HG02870 (cell line): ENCODE data around the gene CCNQ.
"Not testable (repeated sequence)": the region's sequence is repeated elsewhere in the genome, so short reads cannot be mapped to it uniquely, and the experiment has no call there.

Source experiments
- ATAC-seq: cut with Tn5 transposase; IDR thresholded peaks from one replicate; pipeline ENCODE4 v1.9.1; 2021; ENCODE audit warnings: mild to moderate bottlenecking, moderate library complexity; ENCODE audit not compliant: unreplicated experiment

Gene CCNQ

GRCh38 chrX:153623310-153624029, 24.5 kb upstream of the CCNQ start:
- ATAC-seq = no peak

DNA sequence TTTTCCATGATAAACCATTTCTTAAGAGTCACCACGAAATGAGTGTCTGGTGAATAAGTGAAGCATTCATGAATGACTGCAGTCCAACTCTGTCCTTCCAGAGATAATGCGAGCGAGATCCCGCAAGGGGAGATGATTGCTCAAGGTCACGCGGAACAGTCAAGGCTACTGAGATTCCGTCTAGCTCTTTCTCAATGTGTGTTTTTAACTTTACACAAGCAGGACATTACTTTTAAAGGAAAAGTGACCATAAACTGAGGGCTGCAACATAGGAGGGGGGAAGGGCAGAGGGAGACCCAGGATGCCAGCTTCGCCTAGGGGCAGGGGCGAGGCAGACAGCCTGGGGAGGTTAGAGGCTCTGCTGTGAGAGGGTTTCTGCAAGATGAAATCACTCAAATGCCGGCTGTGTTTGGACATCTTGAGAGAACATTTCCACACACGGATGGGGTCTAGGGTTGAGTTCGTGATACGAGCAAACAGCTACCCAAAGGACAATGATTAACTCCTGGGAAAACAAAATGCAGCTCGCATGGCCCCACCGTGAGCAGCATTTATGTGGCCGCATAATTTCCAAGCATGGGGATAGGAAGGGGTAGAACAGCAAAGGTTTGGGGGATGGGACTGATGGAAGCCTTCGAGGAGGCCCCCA, 23.8 kb upstream of the CCNQ start:
- ATAC-seq = no peak

- ATAC-seq = no peak
Measured at GRCh38 chrX:153621949-153622598, 23.1 kb upstream of the CCNQ start.

DNA sequence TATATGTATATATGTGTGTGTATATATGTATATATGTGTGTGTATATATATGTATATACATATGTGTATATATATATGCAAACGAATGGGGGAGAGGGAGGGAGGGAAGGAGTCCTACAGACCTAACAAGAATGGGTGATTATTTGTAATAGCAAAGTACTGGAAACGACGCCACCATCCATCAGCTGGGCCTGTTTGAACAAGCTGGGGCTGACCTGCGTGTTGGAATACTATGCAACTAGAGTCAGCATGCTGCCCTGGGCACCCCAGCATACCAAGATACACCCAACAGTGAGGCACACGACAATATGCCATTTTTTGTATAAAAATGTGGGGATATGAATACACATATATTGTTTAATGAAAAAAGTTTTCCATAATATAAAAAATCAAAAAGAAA, 21.6 kb upstream of the CCNQ start:
- ATAC-seq = no peak

GRCh38 chrX:153614818-153615217, 15.9 kb upstream of the CCNQ start:
- no peak for ATAC-seq

DNA sequence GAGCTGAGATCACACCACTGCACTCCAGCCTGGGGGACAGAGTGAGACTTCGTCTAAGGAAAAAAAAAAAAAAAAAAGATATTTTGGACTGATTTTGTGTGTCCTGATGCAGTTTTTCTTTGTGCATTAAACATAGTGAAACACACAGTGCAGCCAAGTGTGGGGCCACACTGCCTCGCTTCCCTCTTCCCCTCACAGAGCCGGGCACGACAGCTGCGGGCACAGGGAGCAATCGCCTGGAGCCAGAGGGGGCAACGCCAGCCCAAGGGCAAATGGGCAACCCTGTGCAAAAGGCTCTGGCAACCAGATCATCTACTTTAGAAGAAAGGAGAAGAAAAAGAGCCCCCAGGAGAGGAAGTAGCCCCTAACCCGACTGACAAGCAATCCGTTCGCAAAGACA, 13.5 kb upstream of the CCNQ start:
- no peak for ATAC-seq

GRCh38 chrX:153611298-153612095, 12.6 kb upstream of the CCNQ start:
- no peak for ATAC-seq

DNA sequence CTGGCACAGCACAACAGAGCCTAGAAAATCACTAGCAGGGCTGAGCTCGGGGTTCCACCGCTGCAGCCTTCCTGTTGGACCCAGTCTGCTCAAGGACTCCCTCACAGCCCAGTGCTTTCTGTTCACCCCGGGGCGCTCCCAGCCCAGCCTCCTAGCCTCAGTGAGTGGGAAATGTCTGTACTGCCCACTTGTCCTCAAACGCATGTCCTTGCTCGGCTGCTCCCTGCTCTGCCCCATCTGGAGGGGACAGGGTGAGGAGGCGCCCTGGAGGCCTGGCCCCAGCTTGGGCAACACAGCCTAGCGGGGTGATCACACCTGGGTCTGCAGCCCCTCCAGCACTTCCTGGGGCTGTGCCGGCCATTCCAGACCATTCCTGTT, 11.9 kb upstream of the CCNQ start:
- ATAC-seq = no peak

GRCh38 chrX:153609917-153610835, 11.2 kb upstream of the CCNQ start:
- ATAC-seq = no peak

- no peak for ATAC-seq
Measured at GRCh38 chrX:153608806-153609205, 9.9 kb upstream of the CCNQ start.

DNA sequence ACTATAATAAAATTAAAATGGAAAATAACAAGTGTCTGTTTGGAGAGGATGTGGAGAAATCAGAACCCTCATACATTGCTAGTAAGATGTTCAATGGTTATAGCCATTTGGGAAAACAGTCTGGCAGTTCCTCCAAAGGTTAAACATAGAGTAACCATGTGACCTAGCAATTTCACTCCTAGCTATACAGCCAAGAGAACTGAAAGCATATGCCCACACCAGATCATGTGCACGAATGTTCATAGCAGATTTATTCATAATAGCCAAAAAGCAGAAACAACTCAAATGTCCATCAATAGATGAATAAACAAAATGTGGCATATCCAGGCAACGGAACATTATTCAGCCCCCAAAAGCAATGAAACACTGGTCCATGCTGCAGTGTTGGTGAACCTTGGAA, 9.4 kb upstream of the CCNQ start:
- no peak for ATAC-seq

- ATAC-seq = no peak
Measured at GRCh38 chrX:153606503-153606902, 7.6 kb upstream of the CCNQ start.

GRCh38 chrX:153604666-153605380, 5.9 kb upstream of the CCNQ start:
- ATAC-seq = not testable (repeated sequence)

- no peak for ATAC-seq
Measured at GRCh38 chrX:153603131-153603656, 4.3 kb upstream of the CCNQ start.

DNA sequence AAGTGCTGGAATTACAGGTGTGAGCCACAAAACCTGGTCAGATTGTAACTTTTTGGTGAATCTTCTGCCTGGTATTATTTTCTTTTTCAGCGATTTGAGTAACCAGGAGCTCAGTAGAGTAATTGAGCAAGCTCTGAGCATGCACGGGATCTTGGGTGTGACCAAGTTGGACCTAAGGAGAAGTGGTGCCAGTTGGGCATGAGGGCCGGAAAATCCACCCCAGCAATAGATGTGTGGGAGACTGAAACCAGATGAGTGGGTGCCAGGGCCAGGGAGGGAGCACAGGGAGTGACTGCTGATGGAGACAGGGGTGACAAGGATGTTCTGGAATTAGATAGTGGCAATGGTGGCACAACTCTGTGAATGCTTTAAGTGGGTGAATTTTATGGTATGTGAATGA, 3.7 kb upstream of the CCNQ start:
- ATAC-seq = no peak

DNA sequence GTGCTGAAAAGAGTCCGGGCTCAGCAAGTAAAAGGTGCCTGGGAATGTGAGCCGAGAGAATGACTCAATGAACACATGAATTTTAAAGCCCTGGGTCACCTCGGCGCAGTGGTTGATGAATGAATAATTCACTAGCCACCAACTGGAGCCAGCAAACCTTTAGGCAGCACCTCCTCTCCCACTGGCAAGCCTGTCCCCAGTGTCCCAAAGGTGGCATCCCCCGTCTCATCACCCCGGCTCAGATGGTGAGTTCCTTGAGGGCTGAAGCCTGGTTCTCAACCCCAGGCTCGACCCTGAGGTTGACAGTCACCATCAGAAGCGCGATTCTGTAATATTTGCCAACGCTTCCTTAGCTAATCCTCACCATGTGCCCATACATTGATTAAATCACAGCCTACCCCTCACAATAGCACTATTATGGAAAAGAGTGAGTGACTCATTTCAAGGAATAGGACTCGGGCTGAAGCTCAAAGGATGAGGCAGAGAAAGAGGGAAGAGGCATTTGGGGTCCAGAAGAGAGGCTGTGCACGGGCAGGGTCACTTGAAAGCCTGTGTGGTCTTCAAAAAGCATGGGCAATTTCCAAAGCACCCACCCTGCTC, 2.7 kb upstream of the CCNQ start:
- no peak for ATAC-seq

- ATAC-seq = no peak
Measured at GRCh38 chrX:153600921-153601320, 2.0 kb upstream of the CCNQ start.

GRCh38 chrX:153600032-153600373, 1.1 kb upstream of the CCNQ start:
- no peak for ATAC-seq
